Measurements from ENCODE around the gene CACNB2.

DNA sequence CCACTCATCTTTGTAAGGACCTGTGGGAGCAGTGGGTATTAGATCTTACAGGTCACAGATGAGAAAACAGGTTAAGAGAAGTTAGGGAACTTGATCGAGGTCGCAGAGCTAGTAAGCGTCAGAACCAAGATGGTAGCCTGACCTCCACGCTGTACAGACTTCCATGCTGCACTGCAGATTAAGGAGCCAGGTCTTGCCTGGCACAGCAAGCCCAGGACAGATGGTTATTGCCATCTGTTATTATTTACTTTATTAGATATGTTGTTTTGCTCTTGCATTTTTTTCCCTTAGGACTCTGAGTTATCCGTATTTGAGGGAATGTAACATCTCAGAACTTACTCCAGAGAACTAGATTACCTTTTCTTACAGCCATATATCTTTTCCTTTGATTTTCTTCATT is 363.9 kb downstream of the CACNB2 start:
- no peak for TF ChIP-seq CTCF (IDR thresholded peaks at IDR 0.05)
- TF ChIP-seq POLR2A (IDR thresholded peaks at IDR 0.05; ENCODE audit: low read depth): no peak
- no peak for TF ChIP-seq POLR2AphosphoS5 (IDR thresholded peaks at IDR 0.05)

Measured in esophagus muscularis mucosa (tissue), 3 donors.